NCI-H2227 (cell line): ENCODE results near the gene C22orf23.

Experiments
- DNase-seq: peaks from one replicate; lab custom pipeline; 2025; ENCODE audit not compliant: unreplicated experiment; lab: John Stamatoyannopoulos, UW

The C22orf23 gene

DNA sequence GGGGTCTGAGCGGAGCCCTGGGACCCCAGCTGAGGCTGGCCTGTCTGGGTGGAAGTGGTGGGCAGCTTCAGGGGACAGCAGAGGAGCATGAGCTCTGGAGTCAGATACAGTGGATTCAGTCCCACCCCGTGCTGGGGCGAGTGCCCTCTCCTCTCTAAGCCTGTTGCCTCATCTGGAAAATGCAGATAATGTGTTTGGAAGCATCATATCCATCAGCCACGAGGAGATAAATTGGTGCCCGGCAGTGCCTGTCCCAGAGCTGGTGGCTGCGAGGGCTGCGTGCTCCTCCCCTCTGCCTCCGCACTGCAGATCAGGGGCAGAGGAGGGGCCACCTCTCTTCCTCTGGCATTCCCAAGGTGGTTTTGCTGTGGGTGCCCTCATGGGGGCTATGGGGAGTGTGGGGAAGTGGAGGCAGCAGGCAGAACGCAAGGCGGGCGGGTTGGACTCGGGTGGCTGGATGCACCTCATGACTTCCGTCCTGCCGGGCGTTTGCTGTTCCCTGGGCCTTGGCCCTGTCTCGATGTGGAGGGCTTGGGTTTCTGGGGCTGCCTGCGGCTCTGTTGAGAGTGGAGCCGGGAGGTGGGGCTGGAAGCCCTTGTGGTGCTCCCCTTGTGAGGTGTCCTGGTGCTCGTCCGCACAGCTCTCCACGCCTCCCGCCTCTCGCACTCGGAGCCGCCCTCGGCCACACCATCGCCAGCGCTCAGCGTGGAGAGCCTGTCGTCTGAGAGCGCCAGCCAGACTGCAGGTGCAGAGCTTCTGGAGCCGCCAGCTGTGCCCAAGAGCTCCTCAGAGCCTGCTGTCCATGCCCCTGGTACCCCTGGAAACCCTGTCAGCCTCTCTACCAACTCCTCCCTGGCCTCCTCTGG lies 26.4 kb downstream of the C22orf23 start:
- no peak for DNase-seq

DNA sequence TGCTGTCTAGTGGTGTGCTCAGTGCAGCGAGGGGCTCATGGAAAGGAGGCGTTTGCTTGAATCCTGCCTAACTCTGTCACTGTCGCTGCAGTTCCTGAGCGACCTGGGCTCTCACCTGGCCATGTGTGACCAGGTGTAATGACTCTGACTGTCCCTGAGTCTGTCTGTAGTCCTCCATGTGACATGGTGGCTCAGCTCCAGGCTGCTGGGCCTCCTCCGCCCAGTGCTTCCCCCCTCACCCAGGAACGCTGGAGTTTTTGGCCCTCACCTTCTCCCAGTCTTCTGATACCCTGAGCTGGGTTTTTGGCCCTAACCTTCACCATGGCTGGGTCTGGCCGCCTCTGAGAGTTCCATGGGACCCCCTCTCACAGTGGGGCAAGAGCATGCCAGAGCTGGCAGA lies 27.0 kb downstream of the C22orf23 start:
- DNase-seq: no peak

DNA sequence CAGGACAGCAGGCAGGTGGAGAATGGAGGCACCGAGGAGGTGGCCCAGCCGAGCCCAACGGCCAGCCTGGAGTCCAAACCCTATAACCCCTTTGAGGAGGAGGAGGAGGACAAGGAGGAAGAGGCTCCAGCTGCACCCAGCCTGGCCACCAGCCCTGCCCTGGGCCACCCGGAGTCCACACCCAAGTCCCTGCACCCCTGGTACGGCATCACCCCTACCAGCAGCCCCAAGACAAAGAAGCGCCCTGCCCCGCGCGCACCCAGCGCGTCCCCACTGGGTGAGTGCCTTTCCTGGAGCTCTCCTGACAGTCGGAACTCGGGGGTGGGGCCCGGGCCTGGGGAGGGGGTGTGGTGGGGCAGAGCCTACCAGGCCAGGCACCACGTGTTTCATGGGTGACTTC lies 27.6 kb downstream of the C22orf23 start:
- no peak for DNase-seq

DNA sequence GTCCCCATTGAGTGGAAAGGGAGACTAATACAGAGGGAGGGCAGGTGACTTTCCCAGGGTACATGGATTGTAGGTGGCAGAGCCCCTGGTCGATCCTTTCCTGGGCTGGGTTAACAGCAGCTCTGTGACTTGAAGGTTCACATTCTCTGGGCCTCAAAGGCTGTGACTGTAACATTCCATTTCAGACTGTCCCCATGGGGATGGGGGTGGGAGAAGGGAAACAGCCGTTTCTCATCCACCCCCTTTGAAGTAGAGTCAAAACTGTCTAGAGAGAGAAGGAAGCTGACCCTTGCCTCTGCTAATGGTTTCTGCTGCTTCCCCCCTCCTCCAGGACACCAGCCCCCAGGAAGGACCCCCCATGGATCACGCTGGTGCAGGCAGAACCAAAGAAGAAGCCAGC lies 28.1 kb downstream of the C22orf23 start:
- no peak for DNase-seq

DNA sequence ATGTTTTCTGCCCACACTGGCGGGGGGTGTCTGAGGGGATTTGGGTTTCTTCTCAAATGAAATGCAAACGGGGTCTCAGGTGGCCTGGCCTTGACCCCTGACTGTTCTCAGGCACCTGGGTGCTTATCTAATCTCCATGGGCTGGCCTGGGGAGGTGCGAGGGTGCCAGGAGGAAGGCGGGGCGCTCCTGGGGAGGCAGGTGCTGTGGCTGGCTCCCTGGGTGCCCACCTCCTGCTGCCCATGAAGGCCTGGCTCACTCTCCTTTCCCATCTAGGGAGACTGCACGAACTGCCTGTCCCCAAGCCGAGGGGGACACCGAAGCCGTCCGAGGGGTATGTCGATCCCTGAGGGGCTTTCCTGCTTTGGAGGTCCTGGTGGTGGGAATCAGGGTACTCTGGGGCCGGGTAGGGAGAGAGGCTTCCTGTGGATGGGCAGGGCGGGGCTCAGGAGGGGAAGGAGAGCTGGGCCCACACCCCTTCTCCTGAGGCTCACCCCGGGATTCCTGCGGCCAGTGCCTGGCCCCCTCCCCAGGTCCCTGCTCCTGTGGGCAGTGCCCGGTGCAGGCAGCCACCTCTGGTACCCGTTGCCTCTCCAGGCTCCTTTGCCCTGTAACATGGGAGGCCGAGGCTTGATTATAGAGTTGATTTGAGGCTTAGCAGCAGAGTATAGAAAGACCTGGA lies 28.9 kb downstream of the C22orf23 start:
- no peak for DNase-seq

DNA sequence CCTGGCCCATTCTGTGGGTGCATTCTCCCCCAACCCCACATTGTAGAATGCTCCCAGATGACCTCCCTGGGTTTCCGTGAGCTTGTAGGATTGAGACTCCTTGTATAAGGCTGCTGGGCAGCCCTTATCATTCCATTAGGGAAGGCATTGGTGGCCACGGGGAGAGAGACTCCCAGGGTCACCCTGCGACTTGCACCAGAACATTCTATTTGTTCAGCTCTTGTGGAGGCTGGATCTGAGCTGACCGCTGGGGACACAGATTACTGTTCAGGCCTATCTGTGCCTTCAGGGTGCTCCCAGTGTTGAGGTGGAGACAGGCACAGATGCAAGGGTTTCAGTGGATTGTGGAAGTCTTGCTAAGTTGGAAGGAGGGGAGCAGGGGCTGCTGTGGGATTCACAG lies 29.5 kb downstream of the C22orf23 start:
- DNase-seq: no peak

DNA sequence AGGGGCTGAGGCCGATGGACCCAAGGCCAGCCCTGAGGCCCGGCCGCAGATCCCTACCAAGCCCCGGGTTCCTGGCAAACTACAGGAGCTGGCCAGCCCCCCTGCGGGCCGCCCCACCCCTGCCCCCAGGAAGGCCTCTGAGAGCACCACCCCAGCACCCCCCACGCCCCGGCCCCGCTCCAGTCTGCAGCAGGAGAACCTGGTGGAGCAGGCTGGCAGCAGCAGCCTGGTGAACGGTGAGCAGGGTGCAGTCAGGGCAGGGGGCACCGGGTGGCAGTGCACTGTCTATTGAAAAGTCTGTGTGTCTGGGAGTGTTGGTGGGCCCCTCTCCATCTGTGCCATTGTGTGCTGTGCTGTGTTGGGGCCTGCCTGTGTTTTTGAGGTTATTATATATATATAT lies 31.2 kb downstream of the C22orf23 start:
- DNase-seq: no peak

DNA sequence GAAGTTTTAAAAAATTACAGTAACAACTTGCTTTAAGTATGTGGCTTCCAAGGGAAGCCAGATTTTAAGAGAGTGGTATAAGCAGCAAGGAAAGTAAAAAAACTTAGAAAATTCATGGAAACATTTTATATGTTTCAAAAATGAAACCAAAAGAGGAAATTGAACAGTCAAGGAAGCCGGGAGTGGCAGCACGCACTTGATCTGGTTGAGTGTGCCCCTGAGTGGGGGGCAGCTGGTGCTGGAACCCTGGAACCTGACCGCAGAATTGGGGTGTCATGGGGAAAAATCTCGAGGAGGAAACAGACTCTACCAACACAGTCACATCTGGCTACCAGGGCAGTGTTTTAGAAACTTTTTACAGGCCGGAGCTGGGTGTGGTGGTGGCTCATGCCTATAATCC lies 33.3 kb downstream of the C22orf23 start:
- DNase-seq: no peak

DNA sequence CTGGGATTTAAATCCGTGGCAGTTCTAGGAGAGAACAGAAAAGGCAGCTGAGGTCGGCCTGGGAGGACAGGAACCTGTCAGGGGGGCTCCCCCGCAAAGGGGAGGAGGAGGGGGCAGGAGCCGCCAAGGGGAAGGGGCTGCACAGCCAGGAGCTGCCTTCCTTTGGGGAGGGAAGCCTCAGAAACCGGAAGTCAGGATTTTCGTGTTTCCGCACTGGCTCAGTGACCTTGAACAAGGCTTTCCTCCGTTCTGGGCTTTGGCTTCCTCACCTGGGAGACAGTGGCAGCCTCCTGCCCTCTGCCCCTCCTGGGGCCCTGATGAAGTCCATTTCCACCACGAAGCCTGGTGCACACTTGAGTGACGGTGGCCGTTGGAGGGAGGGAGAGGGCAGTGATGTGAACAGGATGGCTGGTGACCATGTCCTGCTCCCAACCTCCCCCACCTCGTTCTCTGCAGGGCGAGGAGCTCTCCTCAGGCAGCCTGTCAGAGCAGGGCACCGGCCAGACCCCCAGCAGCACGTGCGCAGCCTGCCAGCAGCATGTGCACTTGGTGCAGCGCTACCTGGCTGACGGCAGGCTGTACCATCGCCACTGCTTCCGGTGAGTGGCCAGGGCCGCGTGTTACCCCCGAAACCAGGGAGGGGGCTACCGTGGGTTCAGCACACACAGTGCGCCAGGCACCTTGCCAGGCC lies 34.7 kb downstream of the C22orf23 start:
- DNase-seq: no peak

DNA sequence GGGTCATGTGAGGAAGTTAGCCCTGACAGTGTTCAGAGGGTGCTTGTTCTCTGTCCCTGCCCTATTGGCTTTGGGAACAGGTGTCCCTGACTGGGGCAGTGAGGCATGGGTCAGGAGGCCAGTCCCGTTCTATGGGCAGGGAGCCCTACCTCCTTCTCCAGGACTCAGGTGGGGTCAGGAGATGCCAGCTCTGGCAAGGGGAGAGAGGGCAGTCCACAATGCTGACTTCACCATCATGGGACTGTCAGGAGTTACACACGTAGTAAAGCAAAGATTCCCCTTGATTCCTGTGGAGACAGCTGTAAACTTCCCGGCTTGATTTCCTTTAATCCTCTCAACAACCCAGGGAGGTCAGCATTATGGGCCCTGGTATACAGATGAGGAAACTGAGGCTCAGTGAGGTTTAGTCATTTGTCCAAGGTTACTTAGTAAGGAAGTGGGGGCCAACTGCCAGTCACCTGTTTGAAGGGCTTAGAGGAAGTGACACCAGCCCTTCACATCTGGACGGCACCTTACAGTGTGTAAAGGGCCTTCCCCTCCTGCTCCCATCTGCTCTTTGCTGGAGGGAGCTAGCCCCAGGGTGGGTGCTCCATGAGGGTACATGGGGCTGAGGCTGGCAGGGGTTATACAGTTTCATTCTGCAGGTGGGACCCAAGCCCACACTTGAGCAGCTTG lies 35.4 kb downstream of the C22orf23 start:
- DNase-seq: no peak

DNA sequence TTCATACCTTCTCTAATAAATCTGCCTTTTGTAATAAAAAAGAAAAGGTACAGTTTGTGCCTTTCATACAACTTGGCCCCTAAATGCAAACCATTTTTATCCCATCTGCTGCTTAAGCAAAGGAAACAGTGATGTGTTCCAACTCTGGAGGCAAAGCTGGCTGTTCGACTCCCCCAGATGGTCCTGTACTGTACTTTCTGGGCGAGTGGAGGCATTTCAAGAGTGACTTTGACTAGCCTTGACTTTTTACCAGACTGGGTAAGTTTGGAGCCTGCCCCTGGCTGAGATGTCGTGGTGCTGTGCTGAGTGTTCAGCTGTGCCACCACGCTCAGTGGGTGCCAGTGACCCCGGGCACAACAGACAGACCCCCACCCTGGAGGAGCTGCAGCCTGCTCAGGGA lies 37.1 kb downstream of the C22orf23 start:
- DNase-seq: no peak

DNA sequence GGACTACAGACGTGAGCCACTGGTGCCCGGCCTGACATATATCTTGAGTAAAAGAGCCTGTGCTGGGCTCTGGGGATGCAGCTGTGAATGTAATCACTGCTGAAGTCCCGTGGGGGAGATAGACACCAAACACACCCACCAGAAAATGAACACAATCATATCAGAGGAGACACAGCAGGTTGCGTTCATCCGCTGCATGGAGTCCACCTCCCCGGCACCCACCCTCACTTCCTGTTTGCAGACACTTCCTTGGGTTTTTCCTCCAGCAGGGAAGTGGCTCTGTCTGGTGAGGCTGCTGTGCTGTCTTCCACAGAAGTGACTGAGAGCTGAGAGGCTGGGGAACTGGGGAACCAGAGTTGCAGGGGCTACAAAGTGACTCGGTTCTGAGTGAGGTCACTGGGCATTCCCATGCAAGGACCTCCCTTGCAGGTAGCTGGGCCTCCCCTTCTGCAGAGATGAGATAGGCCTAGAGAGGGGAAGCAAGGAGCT lies 40.1 kb downstream of the C22orf23 start:
- DNase-seq: no peak

DNA sequence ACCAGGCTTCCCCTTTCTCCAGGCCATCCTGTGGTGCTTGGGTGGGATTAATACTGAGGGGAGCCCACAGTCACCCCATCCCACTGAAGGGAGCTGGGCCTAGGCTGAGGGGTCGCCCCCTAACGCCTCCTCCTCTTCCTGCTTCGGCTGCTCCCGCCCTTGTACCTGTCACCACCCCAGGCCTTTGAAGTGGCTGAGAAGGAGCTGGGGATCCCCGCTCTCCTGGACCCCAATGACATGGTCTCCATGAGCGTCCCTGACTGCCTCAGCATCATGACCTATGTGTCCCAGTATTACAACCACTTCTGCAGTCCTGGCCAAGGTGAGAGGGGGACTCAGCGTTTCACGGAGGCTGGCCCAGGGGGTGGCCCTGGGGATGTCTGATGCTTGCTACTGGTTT lies 41.2 kb downstream of the C22orf23 start:
- DNase-seq: no peak

DNA sequence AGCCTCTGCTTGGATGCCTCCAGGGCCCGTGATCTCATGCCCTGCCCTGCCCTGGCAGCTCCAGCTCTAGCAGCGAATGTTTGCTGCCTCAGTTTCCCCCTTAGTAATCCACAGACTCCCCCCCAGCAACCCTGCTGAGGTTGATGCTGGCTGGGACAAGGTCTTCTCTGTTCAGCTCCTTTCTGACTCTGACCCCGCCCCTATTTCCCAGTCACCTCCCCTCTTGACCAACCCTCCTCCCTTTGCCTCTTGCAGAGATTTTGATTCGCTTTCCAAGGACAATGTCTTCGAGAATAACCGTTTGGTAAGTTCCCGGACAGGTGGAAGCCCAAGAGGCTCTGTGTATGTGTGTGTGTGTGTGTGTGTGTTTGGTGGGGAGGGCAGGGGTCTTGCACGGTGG lies 41.7 kb downstream of the C22orf23 start:
- no peak for DNase-seq

DNA sequence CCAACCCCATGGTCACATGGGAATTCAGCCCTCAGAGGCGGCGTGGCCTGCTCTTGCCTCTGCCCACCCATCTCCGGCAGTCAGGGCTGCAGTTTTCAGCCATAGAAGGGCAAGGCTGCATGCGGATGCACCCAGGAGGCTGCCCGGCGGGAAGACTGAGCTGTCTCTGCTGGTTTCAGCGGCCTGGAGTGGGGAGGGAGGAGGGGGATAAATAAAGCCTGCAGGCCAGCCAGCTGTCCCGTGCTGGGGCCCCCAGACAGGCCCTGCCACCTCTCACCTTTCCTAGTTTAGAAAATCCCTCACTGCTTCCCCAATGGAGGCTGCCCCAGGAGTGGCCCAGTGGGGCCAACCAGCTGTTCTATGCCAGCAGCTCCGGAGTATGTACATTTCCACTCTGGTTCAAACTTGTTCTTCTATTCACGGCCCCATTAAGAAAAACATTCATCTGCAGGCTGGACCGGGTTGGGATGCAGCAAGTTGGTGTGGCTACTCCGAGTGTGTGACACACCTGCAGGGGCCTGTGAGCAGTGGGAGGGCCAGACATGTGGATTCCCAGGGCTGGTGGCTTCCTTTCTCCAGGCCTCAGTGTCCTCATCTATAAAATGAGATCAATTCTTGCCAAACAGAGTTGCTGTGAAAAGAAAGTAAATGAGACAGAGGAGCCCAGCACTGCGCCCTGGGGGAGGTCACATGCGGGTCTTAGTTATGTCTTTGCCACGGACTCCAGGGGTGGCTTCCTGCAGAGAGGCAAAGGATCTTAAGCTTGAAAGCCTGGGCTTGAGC lies 42.3 kb downstream of the C22orf23 start:
- DNase-seq: no peak

DNA sequence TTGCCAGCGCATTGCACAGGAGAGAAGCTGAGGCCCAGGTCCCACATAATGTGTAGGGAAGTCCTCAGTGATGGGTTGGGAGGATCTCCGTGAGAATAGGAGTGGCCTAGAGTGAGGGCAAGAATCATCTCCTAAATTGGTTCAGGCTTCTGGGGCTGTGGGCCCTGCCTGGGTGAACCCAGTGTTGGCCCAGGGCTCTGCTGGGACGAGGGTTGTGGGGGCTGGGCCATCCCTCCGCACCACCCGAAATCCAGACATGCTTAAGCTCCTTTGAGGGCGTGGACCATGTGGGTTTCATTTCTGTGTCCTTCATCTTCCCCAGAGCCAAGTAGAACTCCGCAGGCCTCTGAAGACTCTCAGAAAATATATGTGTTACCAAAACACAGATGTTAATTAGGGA lies 43.6 kb downstream of the C22orf23 start:
- no peak for DNase-seq

DNA sequence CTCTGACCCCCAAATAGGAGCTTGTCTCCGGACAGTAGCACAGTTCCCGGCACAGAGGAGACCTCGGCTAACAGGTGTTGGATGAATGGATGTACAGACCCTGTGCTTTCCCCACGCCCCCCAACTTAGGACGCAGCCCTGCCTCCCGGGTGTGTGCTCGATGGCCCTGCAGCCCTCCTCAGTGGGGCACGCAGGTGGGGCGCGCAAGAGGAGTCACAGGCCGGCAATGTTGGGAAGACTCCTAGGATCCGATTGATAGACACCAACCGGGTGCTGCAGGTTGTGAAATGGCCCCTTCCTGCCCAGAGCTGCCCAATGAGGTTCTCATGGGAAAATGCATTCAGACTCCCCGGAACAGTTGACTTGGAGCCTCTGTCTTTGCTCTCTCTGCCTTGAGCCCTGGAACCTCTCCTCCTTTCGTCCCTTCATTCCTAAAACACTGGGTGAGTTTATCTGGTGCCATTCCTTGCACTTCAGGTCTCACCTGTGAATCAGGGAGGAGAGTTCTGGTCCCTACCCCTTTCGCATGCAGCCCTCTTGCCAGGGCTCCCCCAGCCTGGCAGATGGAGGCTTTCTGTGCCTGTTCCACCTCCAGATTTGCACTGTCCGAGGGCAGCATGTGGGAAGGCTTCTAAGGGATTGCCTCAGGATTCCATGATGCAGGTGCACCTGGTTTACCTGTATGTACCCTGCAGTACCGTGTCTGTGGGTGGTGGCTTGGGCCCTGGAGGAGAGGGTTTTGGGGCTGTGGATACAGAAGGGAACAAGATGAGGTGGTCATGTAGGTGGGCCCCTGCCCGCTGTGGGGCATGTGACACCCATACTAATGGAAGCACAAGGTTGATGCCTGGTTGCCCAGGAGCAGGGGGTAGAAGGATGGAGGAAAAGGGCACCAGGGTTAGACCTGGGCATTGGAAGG lies 46.1 kb downstream of the C22orf23 start:
- no peak for DNase-seq

DNA sequence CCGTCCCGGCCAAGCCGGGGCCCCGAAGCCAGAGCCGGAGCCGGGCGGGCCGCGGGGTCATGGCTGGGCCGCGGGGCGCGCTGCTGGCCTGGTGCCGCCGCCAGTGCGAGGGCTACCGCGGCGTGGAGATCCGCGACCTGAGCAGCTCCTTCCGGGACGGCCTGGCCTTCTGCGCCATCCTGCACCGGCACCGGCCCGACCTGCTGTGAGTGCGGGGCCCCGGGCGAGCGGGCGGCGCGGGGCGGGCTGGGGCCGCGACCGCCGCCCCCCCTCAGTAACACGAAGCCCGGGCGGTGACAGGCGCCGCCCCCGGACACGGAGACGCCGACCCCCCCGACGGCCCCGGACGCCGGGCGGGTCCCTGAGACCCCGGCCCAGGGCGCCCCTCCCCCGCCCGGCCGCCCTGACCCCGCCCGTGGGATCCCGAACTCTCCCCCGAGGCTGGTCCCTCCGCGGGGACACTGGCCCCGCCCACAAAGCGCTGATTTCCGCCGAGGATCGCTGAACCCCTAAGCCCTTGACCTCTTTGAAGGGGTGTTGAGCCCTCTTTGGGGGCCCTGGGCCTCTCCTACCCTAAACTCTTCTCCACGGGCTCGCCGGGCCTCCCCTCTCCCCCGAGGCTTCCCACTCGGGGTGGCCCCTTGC lies 46.9 kb downstream of the C22orf23 start:
- DNase-seq: no peak
